ENCODE measurements around the gene DNAH12.
A peak's percentile ranks its signal among the peaks of the same experiment; 100 is the strongest.
"Not testable (repeated sequence)": the region's sequence is repeated elsewhere in the genome, so short reads cannot be mapped to it uniquely, and the experiment has no call there.

Gene DNAH12

DNA sequence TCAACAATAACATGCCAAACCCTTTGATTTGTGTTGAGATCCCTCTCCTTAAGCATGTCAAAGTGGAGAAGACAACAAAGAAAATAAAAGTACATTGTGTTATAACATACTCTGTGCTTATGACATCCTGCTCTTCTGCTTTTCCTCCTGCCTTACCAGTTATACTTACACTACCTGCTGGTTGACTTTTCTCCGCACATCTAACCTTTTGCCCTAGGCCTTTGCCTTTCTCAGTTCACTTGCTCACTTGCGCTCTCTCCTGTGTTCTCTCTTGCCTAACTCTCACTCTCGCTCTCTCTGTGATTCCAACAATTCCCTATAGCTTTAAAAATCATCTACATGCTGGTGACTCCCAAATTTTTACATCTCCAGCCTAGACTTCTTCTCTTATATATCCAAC lies 5.7 kb downstream of the DNAH12 start:
- DNase-seq = no peak

DNA sequence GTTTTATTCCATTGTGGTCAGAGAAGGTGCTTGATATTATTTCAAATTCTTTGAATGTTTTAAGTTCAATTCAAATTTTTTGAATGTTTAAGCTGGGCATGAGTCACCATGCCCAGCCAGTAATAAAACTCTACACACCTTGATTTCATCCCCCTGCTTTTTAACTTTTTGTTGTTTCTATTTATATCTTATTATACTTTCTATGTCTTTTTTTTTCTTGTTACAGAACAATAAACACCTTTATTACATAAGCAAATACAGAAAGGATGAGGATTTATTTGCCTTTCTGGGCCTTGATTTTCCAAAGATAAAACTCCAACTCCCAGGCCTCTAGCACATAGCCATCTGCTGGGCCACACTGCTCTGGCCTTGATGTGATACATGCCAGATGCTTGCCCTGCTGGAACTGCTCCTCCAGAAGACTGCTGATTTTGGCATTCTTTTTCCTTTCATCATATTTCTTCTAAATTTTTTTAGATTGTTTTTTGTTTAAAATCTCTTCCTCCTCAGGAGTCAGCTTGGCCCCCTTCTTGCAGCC lies 14.0 kb downstream of the DNAH12 start:
- no peak for DNase-seq

DNA sequence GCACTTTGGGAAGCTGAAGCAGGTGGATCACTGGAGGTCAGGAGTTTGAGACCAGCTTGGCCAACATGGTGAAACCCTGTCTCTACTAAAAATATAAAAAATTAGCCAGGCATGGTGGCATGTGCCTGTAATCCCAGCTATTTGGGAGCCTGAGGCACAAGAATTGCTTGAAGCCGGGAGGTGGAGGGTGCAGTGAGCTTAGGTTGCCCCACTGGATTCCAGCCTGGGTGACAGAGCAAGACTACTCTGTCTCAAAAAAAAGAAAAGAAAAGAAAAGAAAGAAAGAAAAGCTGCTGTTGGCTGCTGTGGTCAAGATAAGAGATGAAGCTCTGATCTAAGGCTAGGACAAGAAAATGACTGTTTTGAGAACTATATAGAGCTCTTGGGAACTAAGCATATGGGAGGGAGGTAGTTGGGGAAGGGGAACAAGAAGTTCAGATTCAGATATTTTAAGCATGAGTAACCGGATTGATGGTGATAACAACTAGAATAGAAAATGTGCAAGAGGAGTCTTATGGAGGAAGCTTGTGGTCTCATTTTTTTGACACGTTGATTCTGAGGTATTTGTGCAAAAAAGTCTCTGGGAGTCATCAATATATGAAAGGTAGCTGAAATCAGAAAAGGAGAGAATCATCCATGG lies 25.7 kb downstream of the DNAH12 start:
- DNase-seq = no peak

DNA sequence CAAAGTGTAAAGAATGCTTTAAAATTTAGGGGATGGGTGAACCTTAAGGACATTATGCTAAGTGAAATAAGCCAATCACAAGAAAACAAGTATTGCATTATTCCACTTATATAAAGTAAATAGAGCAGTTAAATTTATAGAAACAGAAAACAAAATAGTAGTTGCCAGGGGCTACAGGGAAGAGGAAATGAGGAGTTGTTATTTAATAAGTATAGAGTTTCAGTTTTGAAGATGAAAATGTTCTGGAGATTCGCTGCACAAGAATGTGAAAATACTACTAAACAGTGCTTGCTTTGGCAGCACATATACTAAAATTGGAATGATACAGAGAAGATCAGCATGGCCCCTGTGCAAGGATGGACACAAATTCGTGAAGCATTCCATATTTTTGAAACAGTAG lies 32.0 kb downstream of the DNAH12 start:
- DNase-seq = no peak

DNA sequence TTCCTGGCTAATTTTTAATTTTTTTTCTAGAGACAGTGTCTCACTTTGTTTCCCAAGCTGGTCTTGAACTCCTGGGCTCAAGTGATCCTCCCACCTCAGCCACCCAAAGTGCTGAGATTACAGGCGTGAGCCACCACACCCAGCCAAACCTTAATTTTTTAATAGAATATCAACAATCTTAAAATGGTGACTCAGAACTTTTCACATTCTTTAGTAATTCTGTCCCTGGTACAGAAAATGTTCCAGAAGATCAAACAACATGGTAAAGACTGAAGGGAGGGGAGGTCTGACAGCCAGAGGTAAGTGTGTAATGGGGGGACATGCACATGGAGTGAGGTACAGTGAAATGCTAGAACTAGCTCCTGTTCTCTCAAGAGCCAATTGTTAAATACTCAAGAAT lies 38.2 kb downstream of the DNAH12 start:
- DNase-seq = no peak

DNA sequence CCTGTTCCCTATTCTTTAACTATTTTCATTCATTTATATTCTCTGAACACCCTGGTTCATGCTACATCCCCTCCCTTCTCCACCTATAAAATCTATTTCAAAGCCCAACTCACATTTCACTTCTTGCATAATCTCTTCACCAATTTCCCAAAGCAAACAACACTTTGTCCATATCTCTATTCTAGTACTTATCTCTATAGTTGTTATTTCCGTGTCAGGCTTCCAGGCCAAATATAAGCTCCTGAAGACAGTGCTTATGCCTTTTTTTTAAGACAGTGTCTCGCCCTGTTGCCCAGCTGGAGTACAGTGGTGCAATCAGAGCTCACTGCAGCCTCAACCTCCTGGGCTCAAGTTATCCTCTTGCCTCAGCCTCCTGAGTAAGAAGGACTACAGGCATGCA lies 43.6 kb downstream of the DNAH12 start:
- no peak for DNase-seq

DNA sequence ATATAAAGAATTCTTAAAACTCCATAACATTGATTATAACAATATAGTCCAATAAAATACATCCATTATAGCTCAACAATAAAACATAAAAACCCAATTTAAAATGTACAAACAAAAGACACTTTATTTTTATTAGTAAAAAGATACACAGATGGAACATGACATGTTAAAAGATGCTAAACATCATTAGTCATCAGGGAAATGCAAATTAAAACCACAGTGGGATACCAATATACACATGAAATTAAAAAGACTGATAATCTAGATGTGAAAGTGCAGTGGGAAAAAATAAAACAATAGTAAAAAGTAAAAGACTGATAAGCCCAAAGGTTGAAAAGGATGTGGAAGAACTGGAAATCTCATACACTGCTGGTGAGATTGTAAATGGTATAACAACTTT lies 46.2 kb downstream of the DNAH12 start:
- no peak for DNase-seq

DNA sequence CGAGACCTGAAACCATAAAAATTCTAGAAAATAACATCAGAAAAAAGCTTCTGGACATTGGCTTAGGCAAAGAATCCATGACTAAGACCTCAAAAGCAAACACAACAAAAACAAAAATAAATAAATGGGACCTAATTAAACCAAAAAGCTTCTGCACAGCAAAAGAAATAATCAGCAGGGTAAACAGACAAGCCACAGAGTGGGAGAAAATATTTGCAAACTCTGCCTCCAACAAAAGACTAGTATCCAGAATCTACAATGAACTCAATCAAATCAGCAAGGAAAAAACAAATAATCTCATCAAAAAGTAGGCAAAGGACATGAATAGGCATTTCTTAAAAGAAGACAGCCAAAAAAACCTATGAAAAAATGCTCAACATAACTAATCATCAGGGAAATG lies 59.6 kb downstream of the DNAH12 start:
- no peak for DNase-seq

DNA sequence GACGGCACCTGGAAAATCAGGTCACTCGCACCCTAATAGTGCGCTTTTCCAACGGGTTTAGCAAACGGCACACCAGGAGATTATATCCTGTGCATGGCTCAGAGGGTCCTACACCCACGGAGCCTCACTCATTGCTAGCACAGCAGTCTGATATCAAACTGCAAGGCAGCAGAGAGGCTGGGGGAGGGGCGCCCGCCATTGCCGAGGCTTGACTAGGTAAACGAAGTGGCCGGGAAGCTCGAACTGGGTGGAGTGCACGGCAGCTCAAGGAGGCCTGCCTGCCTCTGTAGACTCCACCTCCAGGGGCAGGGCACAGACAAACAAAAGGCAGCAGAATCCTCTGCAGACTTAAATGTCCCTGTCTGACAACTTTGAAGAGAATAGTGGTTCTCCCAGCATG lies 67.0 kb downstream of the DNAH12 start:
- DNase-seq = not testable (repeated sequence)

DNA sequence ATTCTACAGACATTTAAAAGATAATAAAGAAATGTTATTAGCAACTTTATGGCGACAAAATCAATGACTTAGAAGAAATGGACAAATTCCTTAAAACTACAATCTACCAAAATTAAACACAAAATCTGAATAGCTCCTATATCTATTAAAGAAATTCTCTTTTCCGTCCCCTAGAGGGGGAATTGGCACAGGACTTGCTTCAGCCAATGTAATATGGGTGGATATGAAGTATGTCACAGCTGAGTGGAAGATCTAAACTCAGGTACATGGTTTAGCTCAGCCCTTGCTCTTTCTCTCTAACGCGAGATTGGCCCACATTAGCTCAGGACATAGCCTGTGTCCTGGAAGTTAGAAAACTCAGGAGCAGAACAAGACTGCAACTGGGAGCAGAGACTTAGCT lies 79.3 kb downstream of the DNAH12 start:
- DNase-seq = no peak

DNA sequence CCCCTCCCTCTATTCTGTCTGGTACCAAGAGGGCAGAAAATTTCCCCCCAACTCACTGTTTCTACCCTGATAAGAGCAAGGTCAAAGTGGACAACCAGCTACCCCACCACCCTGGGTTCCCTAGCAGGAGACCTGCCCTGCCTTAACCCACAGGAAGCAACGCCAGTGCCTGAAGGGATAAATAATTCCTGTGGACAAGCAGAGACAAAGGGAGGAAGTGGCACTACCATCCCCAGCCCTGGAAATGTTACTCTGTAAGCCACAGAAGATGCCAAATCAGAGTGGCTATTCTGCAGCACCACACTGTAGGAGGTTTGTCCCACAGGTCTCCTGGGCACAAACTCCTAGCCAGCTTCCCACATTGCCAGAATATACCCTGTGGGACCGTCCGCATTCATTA lies 80.1 kb downstream of the DNAH12 start:
- DNase-seq = no peak

DNA sequence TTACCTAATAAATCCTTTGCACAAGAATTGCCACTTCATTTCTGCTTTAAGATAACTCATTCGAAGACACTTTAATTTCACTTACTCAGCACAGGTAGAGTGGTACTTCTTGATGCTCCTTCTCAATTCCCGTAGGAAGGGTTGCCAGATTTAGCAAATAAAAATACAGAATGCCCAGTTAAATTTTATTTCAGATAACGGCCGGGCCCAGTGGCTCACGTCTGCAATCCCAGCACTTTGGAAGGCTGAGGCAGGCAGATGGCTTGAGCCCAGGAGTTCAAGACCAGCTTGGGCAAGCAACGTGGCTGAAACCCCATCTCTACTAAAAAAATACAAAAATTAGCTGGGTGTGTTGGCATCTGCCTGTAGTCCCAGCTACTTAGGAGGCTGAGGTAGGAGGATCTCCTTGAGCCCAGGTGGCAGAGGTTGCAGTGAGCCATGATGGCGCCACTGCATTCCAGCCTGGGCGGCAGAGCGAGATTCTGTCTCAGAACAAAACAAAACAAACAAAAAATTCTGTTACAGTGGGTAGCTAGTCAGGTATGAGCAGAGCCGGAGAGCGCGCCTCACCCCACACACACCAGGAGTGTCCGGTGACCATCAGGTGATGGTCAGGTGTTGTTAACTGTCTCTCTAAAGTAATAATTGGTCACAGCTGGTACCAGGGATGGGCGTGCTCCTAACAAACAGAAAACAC lies 92.8 kb downstream of the DNAH12 start:
- no peak for DNase-seq

DNA sequence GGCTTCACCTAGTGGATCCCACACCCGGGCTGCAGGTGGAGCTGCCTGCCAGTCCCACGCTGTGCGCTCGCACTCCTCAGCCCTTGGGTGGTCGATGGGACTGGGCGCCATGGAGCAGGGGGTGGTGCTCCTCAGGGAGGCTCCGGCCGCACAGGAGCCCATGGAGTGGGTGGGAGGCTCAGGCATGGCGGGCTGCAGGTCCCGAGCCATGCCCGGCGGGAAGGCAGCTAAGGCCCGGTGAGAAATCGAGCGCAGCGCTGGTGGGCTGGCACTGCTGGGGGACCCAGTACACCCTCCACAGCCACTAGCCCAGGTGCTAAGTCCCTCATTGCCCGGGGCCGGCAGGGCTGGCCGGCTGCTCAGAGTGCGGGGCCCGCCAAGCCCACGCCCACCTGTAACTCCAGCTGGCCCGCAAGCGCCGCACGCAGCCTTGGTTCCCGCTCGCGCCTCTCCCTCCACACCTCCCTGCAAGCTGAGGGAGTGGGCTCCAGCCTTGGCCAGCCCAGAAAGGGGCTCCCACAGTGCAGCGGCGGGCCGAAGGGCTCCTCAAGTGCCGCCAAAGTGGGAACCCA lies 94.8 kb downstream of the DNAH12 start:
- not testable (repeated sequence) for DNase-seq

DNA sequence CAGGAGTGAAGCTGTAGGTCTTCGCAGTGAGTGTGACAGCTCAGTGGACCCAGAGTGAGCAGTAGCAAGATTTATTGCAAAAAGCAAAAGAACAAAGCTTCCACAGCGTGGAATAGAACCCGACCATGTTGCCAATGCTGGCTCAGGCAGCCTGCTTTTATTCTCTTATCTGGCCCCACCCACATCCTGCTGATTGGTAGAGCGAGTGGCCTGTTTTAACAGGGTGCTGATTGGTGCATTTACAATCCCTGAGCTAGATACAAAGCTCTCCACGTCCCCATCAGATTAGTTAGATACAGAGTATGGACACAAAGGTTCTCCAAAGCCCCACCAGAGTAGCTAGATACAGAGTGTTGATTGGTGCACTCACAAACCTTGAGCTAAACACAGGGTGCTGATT lies 95.7 kb downstream of the DNAH12 start:
- not testable (repeated sequence) for DNase-seq

DNA sequence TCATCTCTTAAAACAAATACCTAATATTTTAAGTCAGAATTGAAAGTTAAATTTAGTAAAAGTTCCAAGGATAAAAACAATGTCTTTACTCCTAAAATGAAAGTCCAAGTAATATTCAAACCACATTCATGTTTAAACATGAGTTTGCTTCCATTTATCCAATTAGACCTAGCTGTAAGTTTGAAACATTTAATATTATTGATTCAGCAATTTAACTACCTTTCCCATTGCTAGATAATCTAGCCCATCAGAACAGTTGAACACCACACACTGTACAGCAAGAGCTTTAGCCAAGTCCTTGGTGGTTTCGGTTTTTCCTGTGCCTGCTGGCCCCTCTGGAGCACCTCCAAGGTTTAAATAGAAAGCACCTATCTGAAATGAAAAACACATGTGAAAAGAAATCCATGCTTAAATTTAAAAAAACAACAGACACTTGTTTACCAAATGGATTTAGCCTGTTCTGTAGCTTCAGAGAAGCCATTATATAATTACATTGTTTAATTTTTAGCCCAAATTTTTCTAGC lies 97.8 kb downstream of the DNAH12 start:
- no peak for DNase-seq

DNA sequence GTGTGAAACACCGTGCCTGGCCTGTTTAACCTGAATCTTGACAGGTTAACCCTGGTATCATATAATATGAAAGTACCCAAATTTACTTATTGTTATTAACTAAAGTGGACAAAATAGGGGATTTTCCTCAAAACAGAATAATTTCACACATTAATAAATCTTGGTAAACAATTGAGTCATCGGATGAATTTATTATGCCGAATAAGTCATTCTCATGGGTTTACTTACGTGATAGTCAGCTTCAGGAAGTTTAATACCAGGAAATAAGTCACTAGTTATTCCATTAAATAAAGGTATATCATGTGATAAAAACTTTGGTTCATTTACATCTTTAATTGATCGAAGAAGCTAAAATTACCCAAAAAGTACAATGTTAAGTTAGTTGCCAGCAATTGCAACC lies 99.7 kb downstream of the DNAH12 start:
- no peak for DNase-seq

DNA sequence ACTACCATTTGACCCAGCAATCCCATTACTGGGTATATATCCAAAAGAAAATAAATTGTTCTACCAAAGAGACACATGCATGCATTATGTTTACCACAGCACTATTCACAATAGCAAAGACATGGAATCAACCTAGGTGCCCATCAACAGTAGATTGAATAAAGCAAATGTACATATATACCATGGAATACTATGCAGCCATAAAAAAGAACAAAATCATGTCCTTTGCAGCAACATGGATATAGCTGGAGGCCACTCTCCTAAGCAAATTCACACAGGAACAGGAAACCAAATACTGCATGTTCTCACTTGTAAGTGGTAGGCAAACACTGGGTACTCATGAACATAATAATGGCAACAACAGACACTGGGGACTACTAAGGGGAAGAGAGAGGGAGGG lies 104.0 kb downstream of the DNAH12 start:
- DNase-seq = not testable (repeated sequence)

DNA sequence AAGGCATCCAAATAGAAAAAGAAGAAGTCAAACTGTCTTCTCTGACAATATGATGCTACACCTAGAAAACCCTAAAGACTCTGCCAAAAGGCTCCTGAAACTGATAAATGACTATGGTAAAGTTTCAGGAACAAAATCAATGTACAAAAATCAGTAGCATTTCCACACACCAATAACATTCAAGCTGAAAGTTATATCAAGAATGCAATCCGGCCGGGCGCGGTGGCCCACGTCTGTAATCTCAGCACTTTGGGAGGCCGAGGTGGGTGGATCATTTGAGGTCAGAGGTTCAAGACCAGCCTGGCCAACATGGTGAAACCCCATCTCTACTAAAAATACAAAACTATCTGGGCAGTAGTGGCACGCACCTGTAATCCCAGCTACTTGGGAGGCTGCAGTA lies 105.7 kb downstream of the DNAH12 start:
- DNase-seq = not testable (repeated sequence)

DNA sequence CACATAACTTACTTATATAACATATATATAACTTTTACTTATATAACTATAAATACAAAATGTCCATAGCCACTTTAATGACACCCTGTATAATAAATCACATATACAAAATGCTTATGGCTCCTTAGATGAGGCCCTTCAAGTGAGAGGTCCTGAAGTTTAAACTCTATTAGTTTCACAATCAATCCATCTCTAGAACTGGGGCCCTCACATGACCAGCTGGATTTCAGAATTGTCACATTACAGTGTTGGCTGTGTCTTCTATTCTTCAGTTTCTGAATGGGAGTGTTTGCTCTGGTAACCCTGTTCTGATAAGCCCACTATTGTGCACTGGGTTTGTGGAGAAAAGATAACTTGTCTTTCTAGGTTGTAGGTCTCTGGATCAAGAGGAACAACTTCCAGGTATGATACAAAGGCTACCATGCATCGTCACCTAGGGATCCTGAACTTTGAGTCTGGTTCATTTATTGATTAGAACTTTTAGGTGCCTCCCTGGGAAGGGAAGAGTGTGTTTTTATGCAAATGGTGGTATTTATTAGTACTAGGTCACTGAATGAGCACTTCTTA lies 107.9 kb downstream of the DNAH12 start:
- no peak for DNase-seq

DNA sequence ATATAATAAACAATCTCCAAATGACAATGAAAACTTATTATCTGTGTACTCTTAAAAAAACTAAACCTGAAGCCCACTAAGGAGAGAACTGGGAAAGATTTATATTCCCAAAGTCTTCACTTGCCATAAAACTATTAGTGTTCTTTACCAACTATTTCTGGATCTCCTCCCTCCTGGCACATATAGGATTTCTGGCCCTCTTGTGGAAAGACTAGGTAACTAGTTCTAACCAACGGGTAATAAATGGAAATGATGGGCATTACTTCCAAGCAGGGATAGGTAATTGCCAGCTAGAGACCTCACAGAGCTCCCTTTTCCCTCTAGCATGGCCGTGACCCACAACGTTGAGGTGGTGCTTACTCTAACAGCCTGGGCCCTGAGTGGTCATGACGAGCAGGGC lies 110.1 kb downstream of the DNAH12 start:
- peak; percentile 3 to 4 for DNase-seq

DNA sequence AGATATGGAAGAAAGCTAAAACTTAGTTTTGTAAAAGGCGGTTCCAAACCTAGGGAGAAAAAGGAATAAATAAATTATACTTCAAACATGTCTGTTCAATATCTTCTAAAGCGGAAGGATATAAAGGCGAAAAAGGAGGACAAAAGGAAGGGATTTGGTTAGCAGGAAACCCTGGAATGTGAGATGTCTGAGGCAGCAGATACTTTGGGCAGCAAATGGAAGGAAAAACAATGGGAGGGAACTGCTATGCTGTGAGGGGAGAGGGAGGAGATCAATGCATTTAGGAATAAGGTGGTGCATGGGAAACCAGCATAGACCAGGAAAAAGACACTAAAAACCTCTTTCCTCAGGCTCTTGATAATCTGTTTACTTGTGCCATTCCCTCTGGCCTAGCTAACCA lies 120.8 kb downstream of the DNAH12 start:
- no peak for DNase-seq

DNA sequence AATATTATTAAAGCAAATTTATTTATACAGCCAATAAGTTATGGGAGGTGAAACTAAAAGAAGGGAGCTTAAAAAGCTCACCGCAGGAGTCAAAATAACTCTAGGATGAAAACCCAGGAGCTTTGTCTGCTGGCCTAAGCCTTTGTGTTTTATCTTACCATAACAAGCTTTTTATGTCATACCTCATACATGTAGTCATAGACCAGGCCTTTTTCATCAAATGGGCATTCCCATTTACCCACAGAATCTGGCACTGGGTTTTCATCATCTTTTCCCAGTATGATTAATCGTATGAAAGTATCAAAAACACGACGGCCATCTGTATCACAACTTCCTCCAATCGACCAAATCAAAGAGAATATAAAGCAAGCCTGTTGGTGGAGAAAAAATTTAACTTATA lies 122.8 kb downstream of the DNAH12 start:
- no peak for DNase-seq

DNA sequence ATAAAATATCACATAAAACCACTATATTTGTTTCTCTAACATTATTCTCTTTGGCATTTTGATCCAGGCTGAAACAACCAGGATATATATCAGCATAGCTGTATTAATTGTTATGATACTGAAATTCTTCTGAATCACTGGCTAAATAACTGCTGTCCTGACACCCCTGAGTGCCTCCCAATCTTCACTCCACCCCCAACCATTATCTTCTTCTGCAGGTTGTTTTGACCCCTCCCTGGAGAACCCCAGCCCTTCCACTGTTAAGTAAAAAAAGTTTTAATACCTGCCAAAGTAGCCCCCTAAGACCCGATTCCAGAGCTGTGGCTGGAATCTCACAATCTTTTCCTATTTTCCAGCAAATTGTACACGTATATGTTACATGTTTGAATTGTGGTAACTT lies 124.1 kb downstream of the DNAH12 start:
- no peak for DNase-seq

DNA sequence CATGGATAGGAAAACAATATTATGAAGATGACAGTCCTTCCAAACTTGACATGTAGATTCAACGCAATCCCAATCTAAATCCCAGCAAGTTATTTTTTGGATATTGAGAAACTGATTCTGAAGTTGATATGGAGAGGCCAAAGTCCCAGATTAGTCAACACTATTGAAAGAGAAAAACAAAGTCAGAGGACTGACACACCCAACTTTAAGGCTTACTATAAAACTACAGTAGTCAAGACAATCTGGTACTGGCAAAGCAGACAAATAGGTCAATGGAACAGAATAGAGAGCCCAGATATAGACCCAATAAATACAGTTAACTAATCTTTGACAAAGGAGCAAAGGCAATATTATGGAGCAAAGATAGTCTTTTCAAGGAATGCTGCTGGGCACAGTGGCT lies 132.4 kb downstream of the DNAH12 start:
- no peak for DNase-seq
